SK-MEL-5 (cell line): ENCODE data around the gene LBHD2. TPM values are rescaled to one million over a fixed set of nuclear protein-coding genes. Genes with fewer than 3 reads are reported as not detected.
"Not testable (repeated sequence)": the region's sequence is repeated elsewhere in the genome, so short reads cannot be mapped to it uniquely, and the experiment has no call there.

ENCODE experiments used
- DNase-seq: peaks from one replicate; pipeline ENCODE4 v3.0.0-alpha.2; 2016; ENCODE audit warnings: low read depth, low spot score
- in situ Hi-C: cut with HindIII; loops from 2 replicates; pipeline ENCODE4 v1.10.0; 2016; ENCODE audit warnings: low sequenced_read_pairs, high pct_unique_total_duplicates, low pct_unique_long_range_greater_than_20kb
- total RNA-seq: library from RNA; depleted of rRNA; stranded (reverse); fragments of >200 nt; shearing (Covaris generic); gene quantifications from 2 replicates; pipeline ENCODE4 v1.2.3, GENCODE V29; 2014

Gene LBHD2
- total RNA-seq, 1 experiment from 2014 or later: not detected

- no peak for DNase-seq
- in situ Hi-C loops: no loop called here
These were observed 26.7 kb downstream of the LBHD2 start for GRCh38 chr14:103110681-103111231.

- in situ Hi-C loops: no loop called here
- no peak for DNase-seq
These were observed 27.3 kb downstream of the LBHD2 start for GRCh38 chr14:103111232-103111868.

GRCh38 chr14:103112400-103113243 lies 28.6 kb downstream of the LBHD2 start:
- in situ Hi-C loops: no loop called here

GRCh38 chr14:103113303-103113702 lies 29.3 kb downstream of the LBHD2 start:
- no peak for DNase-seq

More at GRCh38 chr14:103112400-103113243, 28.6 kb downstream of the LBHD2 start:
- no peak for DNase-seq

GRCh38 chr14:103113774-103114173 lies 29.8 kb downstream of the LBHD2 start:
- in situ Hi-C loops: no loop called here
- no peak for DNase-seq

More at GRCh38 chr14:103113303-103113702, 29.3 kb downstream of the LBHD2 start:
- in situ Hi-C loops: no loop called here

- in situ Hi-C loops: not testable (repeated sequence)
These were observed 31.2 kb downstream of the LBHD2 start for GRCh38 chr14:103115086-103115679.

GRCh38 chr14:103115845-103116572 lies 32.0 kb downstream of the LBHD2 start:
- DNase-seq: no peak
- in situ Hi-C loops: no loop called here

More at GRCh38 chr14:103115086-103115679, 31.2 kb downstream of the LBHD2 start:
- DNase-seq: peak; percentile 22

GRCh38 chr14:103116636-103117035 lies 32.6 kb downstream of the LBHD2 start:
- in situ Hi-C loops: no loop called here
- DNase-seq: no peak

GRCh38 chr14:103117499-103117898 lies 33.5 kb downstream of the LBHD2 start:
- DNase-seq, in situ Hi-C loops: not testable (repeated sequence)

GRCh38 chr14:103118018-103118662 lies 34.1 kb downstream of the LBHD2 start:
- peak; percentile 16 for DNase-seq
- in situ Hi-C loops: no loop called here

- DNase-seq: no peak
- in situ Hi-C loops: no loop called here
These were observed 34.8 kb downstream of the LBHD2 start for GRCh38 chr14:103118663-103119404.

- DNase-seq, in situ Hi-C loops: not testable (repeated sequence)
These were observed 35.5 kb downstream of the LBHD2 start for GRCh38 chr14:103119527-103119926.

- no peak for DNase-seq
- in situ Hi-C loops: no loop called here
These were observed 37.3 kb downstream of the LBHD2 start for GRCh38 chr14:103121121-103121845.

- no peak for DNase-seq
- in situ Hi-C loops: no loop called here
These were observed 38.0 kb downstream of the LBHD2 start for GRCh38 chr14:103121846-103122584.

- in situ Hi-C loops: no loop called here
- no peak for DNase-seq
These were observed 38.6 kb downstream of the LBHD2 start for GRCh38 chr14:103122585-103122946.
